Measurements from ENCODE around the gene AHRR. TPM values are rescaled to one million over a fixed set of nuclear protein-coding genes. Genes with fewer than 3 reads are reported as not detected.
A peak's percentile ranks its signal among the peaks of the same experiment; 100 is the strongest.

AHRR gene
- total and polyA plus RNA-seq, 10 of the 15 experiments (the other 5 are each of a cell fraction or from before 2014, with no cell fraction given): 0.90 to 35.2 (median 19.2) TPM

DNA sequence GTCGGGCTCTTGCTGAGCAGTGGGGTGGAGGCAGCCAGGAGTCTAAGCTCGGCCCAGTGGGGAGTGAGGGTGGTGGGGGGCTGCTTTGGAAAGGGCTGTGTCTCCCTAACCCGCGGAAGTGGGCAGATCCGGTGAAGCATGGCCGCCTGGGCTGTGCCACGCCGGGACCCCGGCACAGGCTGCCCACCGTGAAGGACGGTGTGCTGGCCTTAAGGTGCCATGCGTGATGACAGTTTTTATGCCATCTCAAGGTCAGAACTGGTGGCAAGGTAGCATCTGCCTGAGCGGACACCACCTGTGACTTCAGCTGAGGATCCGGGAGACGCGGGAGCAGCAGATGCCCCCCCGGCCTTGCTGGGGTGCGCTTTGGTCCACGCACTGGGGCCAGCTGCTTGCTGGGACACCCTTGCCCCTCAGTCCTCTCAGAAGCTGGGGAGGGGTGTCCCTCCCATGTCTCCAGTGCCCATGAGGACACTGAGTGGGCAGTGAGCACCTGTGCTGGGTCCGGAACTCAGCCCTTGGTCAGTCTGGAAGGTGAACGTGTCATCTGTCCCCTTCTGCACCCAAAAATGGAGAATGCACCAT, 53.9 kb downstream of the AHRR start:
- ChIA-PET RAD21 (ENCODE audit: unreplicated experiment) (interaction anchor here (1.2 to 2.5 kb wide), 2 partner anchors 50 to 55 kb away, joined by 5 to 13 read pairs; partner anchors contain the start of gene AHRR), CTCF (interaction anchor here (1.3 kb wide), 1 partner anchor 49 kb away, joined by 7 read pairs; no protein-coding TSS in a partner anchor), POLR2A (interaction anchor here (0.8 to 1.2 kb wide), 2 partner anchors 8 to 46 kb away, joined by 3 read pairs; no protein-coding TSS in a partner anchor), SMC1A (ENCODE audit: uncharacterized antibody, unreplicated experiment) (interaction anchor here (1.0 kb wide), 1 partner anchor 12 kb away, joined by 3 read pairs; no protein-coding TSS in a partner anchor)
- no TSS peak for BruUV-seq (replicated peaks)
- Histone ChIP-seq H3K9ac (ENCODE audit: control insufficient read depth, insufficient read depth, low read length) (no peak overlapping the region), H3K4me3 (no peak overlapping the region), H3K9me3 (replicated peaks; ENCODE audit: control insufficient read depth, insufficient read depth, low read length) (peaks cover 2% of the 10 kb centered on the region), H3K36me3 (ENCODE audit: control insufficient read depth in 2 of 2, insufficient read depth in 2 of 2, low read length in 1 of 2) (peaks cover 19 to 53% of the 10 kb centered on the region in 2 experiments), H3K27me3 (replicated peaks in 1 of 2; ENCODE audit: control insufficient read depth in 2 of 2, insufficient read depth in 2 of 2, low read length in 1 of 2) (no peaks in the 10 kb centered on the region), H3K27ac (ENCODE audit: control insufficient read depth, insufficient read depth) (peak overlapping the region; percentile 98), H3K4me1 (ENCODE audit: control insufficient read depth, insufficient read depth, low read length) (peaks cover 71% of the 10 kb centered on the region), H2AFZ (ENCODE audit: control insufficient read depth, low read depth, low read length) (no peak overlapping the region), H3K79me2 (ENCODE audit: control insufficient read depth, insufficient read depth, low read length) (peaks cover 55% of the 10 kb centered on the region), H3K4me2 (ENCODE audit: control insufficient read depth, insufficient read depth) (no peak overlapping the region; the same call in 1 of the 2 replicates), H4K20me1 (ENCODE audit: control insufficient read depth, insufficient read depth) (no peaks in the 10 kb centered on the region)
- intact Hi-C loops (cut with micrococcal nuclease; ENCODE audit: unreplicated experiment) (no loop called here), in situ Hi-C loops (cut with MboI) (no loop called here)
- DNase-seq (ENCODE audit: low read depth, low spot score) (no peak), FAIRE-seq (no peak), ATAC-seq (no peak)
- peak; percentile 25; the same call in 1 of the 2 replicates for TF ChIP-seq POLR2A (IDR thresholded peaks at IDR 0.05; ENCODE audit: low read depth, low read length)
- TF ChIP-seq, protein P1, sequence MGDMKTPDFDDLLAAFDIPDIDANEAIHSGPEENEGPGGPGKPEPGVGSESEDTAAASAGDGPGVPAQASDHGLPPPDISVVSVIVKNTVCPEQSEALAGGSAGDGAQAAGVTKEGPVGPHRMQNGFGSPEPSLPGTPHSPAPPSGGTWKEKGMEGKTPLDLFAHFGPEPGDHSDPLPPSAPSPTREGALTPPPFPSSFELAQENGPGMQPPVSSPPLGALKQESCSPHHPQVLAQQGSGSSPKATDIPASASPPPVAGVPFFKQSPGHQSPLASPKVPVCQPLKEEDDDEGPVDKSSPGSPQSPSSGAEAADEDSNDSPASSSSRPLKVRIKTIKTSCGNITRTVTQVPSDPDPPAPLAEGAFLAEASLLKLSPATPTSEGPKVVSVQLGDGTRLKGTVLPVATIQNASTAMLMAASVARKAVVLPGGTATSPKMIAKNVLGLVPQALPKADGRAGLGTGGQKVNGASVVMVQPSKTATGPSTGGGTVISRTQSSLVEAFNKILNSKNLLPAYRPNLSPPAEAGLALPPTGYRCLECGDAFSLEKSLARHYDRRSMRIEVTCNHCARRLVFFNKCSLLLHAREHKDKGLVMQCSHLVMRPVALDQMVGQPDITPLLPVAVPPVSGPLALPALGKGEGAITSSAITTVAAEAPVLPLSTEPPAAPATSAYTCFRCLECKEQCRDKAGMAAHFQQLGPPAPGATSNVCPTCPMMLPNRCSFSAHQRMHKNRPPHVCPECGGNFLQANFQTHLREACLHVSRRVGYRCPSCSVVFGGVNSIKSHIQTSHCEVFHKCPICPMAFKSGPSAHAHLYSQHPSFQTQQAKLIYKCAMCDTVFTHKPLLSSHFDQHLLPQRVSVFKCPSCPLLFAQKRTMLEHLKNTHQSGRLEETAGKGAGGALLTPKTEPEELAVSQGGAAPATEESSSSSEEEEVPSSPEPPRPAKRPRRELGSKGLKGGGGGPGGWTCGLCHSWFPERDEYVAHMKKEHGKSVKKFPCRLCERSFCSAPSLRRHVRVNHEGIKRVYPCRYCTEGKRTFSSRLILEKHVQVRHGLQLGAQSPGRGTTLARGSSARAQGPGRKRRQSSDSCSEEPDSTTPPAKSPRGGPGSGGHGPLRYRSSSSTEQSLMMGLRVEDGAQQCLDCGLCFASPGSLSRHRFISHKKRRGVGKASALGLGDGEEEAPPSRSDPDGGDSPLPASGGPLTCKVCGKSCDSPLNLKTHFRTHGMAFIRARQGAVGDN (IDR thresholded peaks at IDR 0.05): no peak
- 86% methylated on average over 21 of the region's 21 CpGs for WGBS (ENCODE audit: insufficient coverage, insufficient replicate concordance, low lambda C conversion rate, missing lambda C conversion rate)

Measured in GM12878 (cell line).